DND-41 (cell line): ENCODE data around the gene EEF2K.

Experiments
- EZH2 ChIP-seq: IDR thresholded peaks from 3 replicates; pipeline ENCODE4 v1.6.1; 2012; ENCODE audit warnings: borderline replicate concordance, low read depth, mild to moderate bottlenecking, moderate library complexity, low read length, inconsistent platforms; ENCODE audit not compliant: severe bottlenecking
- TF ChIP-seq, protein P1 (sequence below): IDR thresholded peaks from 2 replicates; pipeline ENCODE4 v1.5.1; 2012; ENCODE audit warnings: borderline replicate concordance, low read length, moderate library complexity, mild to moderate bottlenecking; ENCODE audit not compliant: poor library complexity, severe bottlenecking; ENCODE audit errors: extremely low read depth

DNA sequence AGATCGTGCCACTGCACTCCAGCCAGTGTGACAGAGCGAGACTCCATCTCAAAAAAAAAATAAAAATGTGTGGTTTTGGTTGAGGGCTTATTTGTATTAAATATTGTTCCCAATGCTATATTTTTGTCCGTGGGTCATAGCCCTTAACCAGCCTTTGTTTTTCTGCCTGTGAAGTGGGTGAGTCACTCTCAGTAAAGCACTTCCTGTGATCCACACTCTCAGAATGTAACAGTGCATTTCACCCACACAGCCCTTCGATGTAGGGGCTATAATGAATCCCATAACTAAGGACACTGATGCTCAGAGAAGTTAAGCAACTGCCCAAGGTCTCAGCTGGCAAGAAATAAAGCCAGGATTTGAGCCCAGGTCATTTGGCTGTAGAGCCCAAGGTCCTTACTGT, 56.4 kb downstream of the EEF2K start:
- TF ChIP-seq, protein P1, sequence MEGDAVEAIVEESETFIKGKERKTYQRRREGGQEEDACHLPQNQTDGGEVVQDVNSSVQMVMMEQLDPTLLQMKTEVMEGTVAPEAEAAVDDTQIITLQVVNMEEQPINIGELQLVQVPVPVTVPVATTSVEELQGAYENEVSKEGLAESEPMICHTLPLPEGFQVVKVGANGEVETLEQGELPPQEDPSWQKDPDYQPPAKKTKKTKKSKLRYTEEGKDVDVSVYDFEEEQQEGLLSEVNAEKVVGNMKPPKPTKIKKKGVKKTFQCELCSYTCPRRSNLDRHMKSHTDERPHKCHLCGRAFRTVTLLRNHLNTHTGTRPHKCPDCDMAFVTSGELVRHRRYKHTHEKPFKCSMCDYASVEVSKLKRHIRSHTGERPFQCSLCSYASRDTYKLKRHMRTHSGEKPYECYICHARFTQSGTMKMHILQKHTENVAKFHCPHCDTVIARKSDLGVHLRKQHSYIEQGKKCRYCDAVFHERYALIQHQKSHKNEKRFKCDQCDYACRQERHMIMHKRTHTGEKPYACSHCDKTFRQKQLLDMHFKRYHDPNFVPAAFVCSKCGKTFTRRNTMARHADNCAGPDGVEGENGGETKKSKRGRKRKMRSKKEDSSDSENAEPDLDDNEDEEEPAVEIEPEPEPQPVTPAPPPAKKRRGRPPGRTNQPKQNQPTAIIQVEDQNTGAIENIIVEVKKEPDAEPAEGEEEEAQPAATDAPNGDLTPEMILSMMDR = no peak
- no peak for TF ChIP-seq EZH2
